HG02840 (cell line): ENCODE data around the gene ACMSD.

Experiments
- ATAC-seq: cut with Tn5 transposase; IDR thresholded peaks from one replicate; pipeline ENCODE4 v1.9.1; 2021; ENCODE audit warnings: mild to moderate bottlenecking, moderate library complexity, moderate number of reproducible peaks; ENCODE audit not compliant: unreplicated experiment, low FRiP score

The ACMSD gene

GRCh38 chr2:134934641-134935040, 96.2 kb downstream of the ACMSD start:
- no peak for ATAC-seq

- no peak for ATAC-seq
These were observed 98.3 kb downstream of the ACMSD start for GRCh38 chr2:134936691-134937090.

- no peak for ATAC-seq
These were observed 105.1 kb downstream of the ACMSD start for GRCh38 chr2:134943540-134943939.

- ATAC-seq: no peak
These were observed 106.6 kb downstream of the ACMSD start for GRCh38 chr2:134944975-134945374.

- no peak for ATAC-seq
These were observed 107.7 kb downstream of the ACMSD start for GRCh38 chr2:134946073-134946472.

GRCh38 chr2:134949981-134950708, 111.7 kb downstream of the ACMSD start:
- ATAC-seq: no peak

- ATAC-seq: no peak
These were observed 112.5 kb downstream of the ACMSD start for GRCh38 chr2:134950886-134951285.
